ENCODE results near the gene PKP3.

DNA sequence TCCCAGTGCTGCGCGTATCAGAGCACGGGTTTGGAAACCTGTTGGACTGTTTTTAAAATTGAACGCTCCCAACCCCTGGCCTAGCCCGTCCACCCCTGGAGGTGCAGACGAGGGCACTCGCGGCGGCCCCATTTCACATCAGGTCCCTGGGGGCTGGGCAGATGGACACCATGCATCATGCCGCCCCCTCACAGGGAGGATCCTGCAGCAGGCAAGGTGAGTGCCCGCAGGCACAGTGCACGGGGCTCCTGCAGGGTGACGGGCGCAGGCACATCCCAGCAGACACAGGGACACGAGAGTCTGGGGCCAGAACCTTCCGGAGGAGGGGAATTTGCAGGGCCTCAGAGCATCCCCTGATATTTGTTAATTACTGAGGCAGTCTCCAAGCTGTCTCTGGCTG, 40.5 kb downstream of the PKP3 start:
- TF ChIP-seq, protein P1, sequence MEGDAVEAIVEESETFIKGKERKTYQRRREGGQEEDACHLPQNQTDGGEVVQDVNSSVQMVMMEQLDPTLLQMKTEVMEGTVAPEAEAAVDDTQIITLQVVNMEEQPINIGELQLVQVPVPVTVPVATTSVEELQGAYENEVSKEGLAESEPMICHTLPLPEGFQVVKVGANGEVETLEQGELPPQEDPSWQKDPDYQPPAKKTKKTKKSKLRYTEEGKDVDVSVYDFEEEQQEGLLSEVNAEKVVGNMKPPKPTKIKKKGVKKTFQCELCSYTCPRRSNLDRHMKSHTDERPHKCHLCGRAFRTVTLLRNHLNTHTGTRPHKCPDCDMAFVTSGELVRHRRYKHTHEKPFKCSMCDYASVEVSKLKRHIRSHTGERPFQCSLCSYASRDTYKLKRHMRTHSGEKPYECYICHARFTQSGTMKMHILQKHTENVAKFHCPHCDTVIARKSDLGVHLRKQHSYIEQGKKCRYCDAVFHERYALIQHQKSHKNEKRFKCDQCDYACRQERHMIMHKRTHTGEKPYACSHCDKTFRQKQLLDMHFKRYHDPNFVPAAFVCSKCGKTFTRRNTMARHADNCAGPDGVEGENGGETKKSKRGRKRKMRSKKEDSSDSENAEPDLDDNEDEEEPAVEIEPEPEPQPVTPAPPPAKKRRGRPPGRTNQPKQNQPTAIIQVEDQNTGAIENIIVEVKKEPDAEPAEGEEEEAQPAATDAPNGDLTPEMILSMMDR (IDR thresholded peaks at IDR 0.05; ENCODE audit: insufficient read depth, low read length, poor library complexity, severe bottlenecking): no peak
- no peak for TF ChIP-seq EZH2phosphoT487 (conservative IDR thresholded peaks at IDR 0.05; ENCODE audit: low read length)

All from SU-DHL-6 (cell line).